GM18909 (cell line): ENCODE measurements around the gene TTLL11.
"Not testable (repeated sequence)": the region's sequence is repeated elsewhere in the genome, so short reads cannot be mapped to it uniquely, and the experiment has no call there.

Experiments used
- ATAC-seq: cut with Tn5 transposase; IDR thresholded peaks from one replicate; pipeline ENCODE4 v1.9.1; 2021; ENCODE audit warnings: mild to moderate bottlenecking; ENCODE audit not compliant: unreplicated experiment, poor library complexity

The TTLL11 gene

GRCh38 chr9:122125509-122126330 lies 32.6 kb upstream of the TTLL11 start:
- ATAC-seq = no peak

DNA sequence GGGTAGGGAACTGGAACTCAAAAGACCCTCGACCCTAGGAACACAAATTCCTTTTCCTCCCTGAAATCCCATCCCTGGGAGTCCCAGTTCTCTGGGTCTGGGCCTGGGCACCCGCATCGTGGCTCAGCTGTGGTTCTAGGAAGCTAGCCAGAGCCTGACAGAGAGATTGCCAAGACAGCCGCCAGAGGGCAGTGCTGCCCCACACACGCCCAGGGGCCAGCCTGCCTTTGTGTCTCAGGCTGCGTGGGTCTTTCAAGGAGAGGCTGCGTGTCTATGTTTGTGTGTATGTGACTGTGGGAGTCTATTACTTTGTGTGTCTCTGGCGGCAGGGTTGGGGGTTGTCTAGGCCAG lies 32.0 kb upstream of the TTLL11 start:
- ATAC-seq = peak; percentile 69

DNA sequence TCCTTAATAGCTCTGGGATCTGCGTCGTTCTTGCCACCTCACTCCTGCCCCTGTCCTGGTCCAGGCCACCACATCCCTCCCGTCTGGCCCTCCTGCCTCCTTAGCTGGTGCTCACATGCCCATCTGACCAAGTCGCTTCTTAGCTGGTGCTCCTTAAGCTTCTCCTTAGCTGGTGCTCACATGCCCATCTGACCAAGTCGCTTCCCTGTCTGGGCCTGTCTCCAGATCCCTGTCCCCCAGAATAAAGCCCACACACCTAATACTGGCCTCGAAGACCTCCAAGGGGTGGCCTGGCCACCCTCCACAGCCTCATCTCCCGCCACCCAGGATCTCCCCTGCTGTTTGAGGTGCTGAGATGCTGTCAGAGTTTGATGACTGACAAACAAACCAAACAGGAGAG lies 31.4 kb upstream of the TTLL11 start:
- ATAC-seq = no peak

DNA sequence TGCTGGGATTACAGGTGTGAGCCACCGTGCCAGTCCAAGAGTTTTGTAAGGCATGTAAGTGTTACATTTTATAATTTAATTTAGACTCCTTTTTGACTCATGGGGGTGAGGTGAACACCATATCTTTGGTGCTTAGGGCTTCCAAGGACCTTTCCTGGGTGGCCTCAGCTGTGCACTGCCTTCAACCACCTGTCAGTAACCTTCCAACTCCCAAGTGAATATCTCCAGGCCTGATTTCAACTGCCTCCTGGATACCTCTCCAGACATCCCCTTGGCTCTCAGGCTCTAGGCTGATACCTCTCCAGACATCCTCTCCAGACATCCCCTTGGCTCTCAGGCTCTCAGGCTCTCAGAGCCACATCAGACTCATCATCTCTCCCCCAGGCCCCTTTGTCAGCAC lies 30.9 kb upstream of the TTLL11 start:
- ATAC-seq = no peak

GRCh38 chr9:122122903-122123632 lies 30.0 kb upstream of the TTLL11 start:
- ATAC-seq = peak; percentile 50

GRCh38 chr9:122122468-122122867 lies 29.4 kb upstream of the TTLL11 start:
- ATAC-seq = no peak

GRCh38 chr9:122121931-122122330 lies 28.8 kb upstream of the TTLL11 start:
- ATAC-seq = no peak

DNA sequence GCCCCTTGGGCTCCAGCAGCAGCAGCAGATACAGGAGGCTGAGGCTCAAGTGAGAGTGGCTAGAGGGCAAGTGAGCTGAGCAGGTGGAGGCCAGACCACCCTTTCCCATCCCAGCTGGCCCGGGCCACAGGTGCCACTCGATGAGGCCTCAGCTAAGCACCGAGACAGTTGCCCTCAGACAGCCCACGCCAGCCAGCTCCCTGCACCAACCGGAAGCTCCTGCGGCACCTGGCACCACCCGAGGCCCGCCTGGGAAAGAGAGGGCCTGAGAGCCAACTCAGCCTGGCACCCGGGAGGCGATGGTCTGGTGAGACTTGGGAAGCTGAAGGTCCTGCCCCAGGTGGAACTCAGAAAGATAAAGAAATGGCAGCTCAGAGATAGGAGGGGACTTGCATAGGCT lies 28.3 kb upstream of the TTLL11 start:
- ATAC-seq = no peak

- no peak for ATAC-seq
Observed at GRCh38 chr9:122120316-122121071, 27.4 kb upstream of the TTLL11 start.

DNA sequence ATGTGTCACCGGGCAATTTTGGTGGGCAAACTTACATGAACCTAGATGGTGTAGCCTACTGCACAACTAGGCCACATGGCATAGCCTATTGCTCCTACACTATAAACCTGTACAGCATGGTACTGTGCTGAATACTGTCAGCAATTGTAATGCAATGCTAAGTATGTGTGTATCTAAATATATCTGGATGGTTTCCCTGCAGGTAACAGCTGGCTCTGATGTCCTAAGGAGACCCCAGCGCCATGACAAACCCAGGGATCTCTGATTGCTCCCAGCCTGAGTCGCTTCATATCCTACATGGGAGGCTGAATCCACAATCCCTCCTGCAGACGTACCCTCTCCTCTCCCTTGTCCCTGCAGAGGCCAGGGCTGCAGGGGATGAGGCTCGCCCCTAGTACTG lies 26.6 kb upstream of the TTLL11 start:
- no peak for ATAC-seq

DNA sequence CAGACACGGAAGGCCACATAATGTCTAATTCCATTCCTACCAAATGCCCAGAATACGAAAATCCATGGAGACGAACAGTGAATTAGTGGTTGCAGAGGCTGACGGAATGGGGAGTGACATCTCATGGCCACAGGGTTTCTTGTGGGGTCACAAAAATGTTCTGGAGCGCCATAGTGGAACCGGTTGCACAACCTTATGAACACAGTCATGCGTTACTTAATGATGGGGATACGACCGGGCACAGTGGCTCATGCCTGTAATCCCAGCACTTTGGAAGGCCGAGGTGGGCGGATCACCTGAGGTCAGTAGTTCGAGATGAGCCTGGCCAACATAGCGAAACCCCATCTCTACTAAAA lies 26.0 kb upstream of the TTLL11 start:
- no peak for ATAC-seq

DNA sequence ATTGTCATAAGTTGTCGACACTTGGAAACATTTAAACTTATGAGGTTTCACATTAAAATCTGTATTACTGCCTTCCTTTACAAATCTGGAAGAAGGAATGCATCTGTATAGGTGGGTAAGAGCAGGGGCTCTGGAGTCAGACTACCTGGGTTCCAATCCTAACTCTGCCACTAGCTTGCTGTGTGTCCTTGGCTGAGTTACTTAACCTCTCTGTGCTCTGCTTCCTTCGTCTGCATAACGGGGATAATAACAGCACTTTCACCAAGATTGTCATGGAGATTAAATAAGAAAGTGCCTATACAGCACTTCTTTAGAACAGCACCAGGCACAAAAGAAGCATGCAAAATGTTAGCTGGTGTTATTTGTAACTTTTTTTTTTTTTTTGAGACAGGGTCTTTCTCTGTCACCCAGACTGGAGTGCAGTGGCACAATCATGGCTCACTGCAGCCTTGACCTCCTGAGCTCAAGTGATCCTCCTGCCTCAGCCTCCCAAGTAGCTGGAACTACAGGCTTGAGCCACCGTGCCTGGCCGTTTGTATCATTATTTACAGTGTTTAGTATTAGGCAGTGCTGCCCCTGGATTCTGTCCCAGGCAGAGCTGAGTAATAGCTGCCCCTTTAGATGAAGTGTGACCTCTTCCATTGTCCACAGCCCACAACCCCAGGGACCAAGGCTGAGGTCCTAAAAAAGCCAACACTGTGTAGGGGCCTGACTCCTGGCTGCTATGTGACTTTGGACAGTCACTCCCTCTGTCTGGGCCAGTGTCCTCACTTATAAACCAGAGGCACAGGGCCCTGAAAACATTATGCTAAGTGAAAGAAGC lies 25.4 kb upstream of the TTLL11 start:
- no peak for ATAC-seq

DNA sequence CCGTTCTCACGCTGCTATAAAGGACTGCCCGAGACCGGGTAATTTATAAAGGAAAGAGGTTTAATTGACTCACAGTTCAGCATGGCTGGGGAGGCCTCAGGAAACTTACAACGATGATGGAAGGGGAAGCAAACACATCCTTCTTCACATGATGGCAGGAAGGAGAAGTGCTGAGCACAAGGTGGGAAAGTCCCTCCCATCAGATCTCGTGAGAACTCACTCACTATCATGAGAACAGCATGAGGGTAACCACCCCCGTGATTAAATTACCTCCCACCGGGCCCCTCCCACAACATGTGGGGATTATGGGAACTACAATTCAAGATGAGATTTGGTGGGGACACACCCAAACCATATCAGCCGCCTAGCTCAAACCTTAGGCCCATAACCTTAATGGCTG lies 24.1 kb upstream of the TTLL11 start:
- ATAC-seq = not testable (repeated sequence)

GRCh38 chr9:122116448-122117173 lies 23.5 kb upstream of the TTLL11 start:
- no peak for ATAC-seq

DNA sequence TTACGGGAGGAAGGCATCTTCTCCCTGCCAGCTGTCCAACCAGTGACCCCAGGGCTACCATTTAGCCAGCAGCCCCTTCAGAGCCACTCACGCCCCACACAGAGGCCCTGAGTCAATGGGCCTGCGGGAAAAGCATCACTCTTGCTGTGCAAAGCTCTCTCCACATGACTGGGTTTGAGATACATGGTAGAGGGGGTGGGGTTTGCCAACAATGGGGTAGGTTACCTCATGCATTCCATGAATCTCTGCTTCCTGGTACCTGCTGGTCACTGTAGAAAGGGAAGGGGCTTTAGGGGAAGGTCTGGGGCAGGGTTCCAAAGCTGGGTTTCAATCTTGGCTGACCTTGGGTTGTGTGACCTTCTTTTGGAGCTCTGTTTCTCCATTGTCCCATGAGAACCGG lies 22.9 kb upstream of the TTLL11 start:
- ATAC-seq = no peak

DNA sequence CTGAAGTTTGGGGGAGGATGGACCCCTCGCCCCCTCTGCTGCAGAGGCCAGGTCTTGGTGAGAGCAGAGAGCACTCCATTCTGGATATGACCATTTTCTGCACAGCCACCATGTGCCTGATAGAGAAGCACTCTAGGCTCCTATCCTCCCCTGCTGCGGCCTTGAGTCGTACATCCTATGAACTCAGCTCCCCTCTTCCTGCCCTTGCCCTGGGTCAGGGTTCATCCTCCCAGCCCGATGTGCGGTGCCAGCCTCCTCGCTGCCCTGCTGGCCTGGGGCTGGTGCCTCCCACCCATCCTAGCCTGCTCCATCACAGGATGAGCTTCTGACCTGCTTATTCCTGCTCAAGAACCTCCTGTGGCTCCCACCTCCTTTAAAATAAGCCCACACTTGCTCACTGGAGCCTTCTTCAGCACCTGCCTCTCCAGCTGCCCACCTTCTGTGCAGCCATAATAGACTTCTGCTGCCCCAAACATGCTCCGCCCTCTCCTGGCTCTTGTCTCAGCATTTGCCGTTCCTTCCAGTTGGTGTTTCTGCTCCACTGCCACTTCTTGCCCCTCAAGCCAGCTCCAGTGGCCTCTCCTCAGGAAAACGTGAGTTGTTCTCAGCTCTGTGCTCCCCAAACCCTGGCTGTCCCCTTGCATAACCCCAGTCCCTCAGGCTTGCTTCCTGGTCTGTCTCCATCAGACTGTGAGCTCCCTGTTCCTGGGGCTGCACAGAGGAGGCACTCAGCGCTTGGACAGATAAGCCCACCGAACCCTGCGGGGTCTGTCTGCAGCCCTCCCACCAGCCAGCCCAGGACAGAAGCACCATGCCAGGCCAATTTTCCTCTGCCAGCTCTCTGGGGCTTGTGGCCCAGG lies 22.3 kb upstream of the TTLL11 start:
- ATAC-seq = no peak

DNA sequence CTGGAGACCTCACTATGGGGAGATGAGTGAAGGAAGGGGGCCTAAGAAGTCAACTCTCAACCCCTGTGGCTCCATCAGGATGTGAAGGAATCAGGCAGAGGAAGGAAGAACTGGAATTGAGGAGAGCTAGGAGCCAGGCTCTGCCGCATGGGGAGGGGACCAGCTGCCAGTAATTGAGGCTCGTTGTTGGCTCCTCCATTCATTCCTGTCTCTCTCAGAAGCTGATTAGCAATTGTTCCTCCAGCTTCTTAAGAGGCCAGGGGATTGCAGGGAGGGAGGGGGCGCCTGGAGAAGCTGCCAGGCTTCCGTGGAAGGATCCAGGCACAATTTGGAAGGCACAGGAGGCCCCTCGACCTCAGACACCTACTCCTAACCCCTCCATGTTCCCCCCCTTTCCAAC lies 20.5 kb upstream of the TTLL11 start:
- no peak for ATAC-seq

GRCh38 chr9:122112238-122112637 lies 19.1 kb upstream of the TTLL11 start:
- no peak for ATAC-seq
